Stimulated activated CD8-positive, alpha-beta memory T cell treated with anti-CD3 and anti-CD28 coated beads, Interleukin-12 subunit alpha, Interleukin-12 subunit beta, amount 100 ng/mL, for 1 hour (primary cell): ENCODE results near the gene CLEC2D.
"Not testable (repeated sequence)": the region's sequence is repeated elsewhere in the genome, so short reads cannot be mapped to it uniquely, and the experiment has no call there.

ENCODE experiments used
- DNase-seq: peaks from one replicate; pipeline ENCODE4 v3.0.0-alpha.2; 2020; ENCODE audit warnings: low read depth

CLEC2D gene

GRCh38 chr12:9700606-9700956 is 31.1 kb downstream of the CLEC2D start:
- DNase-seq = no peak

GRCh38 chr12:9701380-9702154 is 32.1 kb downstream of the CLEC2D start:
- DNase-seq = no peak

GRCh38 chr12:9702255-9702654 is 32.7 kb downstream of the CLEC2D start:
- no peak for DNase-seq

GRCh38 chr12:9704561-9704960 is 35.0 kb downstream of the CLEC2D start:
- not testable (repeated sequence) for DNase-seq

GRCh38 chr12:9706086-9706685 is 36.7 kb downstream of the CLEC2D start:
- DNase-seq = no peak

- DNase-seq = no peak
Observed at GRCh38 chr12:9707356-9707755, 37.8 kb downstream of the CLEC2D start.

- peak; percentile 50 for DNase-seq
Observed at GRCh38 chr12:9707864-9708808, 38.6 kb downstream of the CLEC2D start.

GRCh38 chr12:9708853-9709252 is 39.3 kb downstream of the CLEC2D start:
- DNase-seq = no peak

GRCh38 chr12:9710584-9711375 is 41.3 kb downstream of the CLEC2D start:
- no peak for DNase-seq

- no peak for DNase-seq
Observed at GRCh38 chr12:9711664-9712063, 42.2 kb downstream of the CLEC2D start.

- not testable (repeated sequence) for DNase-seq
Observed at GRCh38 chr12:9713032-9713558, 43.6 kb downstream of the CLEC2D start.

- no peak for DNase-seq
Observed at GRCh38 chr12:9717070-9717925, 47.8 kb downstream of the CLEC2D start.

GRCh38 chr12:9718968-9719367 is 49.5 kb downstream of the CLEC2D start:
- no peak for DNase-seq

- no peak for DNase-seq
Observed at GRCh38 chr12:9719790-9720189, 50.3 kb downstream of the CLEC2D start.

GRCh38 chr12:9721394-9722092 is 52.0 kb downstream of the CLEC2D start:
- no peak for DNase-seq

GRCh38 chr12:9724023-9724422 is 54.5 kb downstream of the CLEC2D start:
- no peak for DNase-seq

GRCh38 chr12:9725213-9725870 is 55.8 kb downstream of the CLEC2D start:
- no peak for DNase-seq

- DNase-seq = no peak
Observed at GRCh38 chr12:9727813-9728212, 58.3 kb downstream of the CLEC2D start.

- no peak for DNase-seq
Observed at GRCh38 chr12:9729082-9729481, 59.6 kb downstream of the CLEC2D start.
